ENCODE measurements around the gene KLHL30.

KLHL30 gene

GRCh38 chr2:238144262-238144661 is 5.8 kb downstream of the KLHL30 start:
- DNase-seq (ENCODE audit: low read depth in 4 of 4, low spot score in 1 of 4), result no peak

DNA sequence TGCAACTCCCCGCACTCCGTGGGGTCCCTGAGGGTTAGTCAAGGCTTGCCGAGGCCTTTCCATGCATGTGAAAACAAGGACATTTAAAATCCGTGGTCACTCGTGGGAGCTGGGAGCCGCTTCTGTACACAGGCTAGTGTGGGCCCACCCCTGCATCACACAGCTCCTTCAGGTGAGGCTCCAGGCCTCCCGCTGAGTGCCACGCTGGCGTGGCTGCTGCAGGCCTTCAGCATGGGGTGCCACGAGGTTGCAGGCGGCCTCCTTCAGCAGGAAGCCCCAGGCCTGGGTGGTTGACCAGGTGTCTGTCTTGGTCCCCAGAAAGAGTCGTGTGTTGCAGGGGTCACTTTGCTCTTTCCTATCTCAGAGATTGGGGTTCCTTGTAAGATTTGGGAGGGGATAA is 6.6 kb downstream of the KLHL30 start:
- DNase-seq (ENCODE audit: low read depth in 4 of 4, low spot score in 1 of 4), result no peak

DNA sequence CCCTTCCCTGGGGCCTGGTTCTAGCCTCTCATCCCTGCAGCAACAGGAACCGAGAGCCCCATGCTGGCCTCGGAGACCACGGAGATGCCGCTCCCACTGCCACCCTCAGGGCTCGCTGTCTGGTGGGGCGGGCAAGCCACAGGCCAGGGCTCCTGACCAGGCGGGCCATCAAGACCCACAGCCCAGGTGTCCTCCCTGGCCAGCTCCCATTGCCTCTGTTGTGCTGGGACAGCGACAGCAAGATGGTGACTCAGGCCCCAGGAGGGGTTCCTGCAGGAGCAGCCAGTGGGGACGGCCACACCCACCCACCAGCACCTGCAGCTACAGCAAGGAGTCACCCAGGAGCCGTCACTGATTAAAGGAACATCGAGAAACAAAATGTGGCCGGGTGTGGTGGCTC is 7.4 kb downstream of the KLHL30 start:
- DNase-seq (ENCODE audit: low read depth in 4 of 4, low spot score in 1 of 4), result no peak

DNA sequence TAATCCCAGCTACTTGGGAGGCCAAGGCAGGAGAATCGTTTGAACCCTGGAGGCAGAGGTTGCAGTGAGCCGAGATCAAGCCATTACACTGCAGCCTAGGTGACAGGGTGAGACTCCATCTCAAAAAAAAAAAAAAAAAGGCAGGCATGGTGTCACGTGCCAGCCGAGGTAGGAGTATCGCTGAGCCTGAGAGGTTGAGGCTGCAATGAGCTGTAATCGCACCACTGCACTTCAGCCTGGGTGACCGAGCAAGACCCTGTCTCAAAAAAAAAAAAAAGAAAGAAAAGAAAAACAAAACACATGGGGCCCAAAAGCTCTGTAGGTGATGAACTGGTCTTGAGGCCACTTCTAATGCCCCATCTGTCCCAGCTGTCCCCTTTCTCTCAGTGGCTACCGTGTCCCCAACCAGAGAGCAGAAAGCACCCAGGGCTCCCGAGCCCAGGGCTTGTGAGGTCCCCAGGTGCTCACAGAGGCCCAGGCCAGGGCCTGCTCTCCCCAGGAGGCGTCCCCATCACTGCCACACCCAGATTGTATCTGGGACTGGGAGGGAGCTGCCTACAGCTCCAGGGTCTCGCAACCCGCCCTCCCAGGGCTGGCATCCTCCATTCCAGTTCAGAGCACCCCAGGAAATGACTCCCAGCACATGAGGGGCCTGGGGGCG is 8.5 kb downstream of the KLHL30 start:
- no peak for DNase-seq (ENCODE audit: low read depth in 4 of 4, low spot score in 1 of 4)

GRCh38 chr2:238148981-238149380 is 10.5 kb downstream of the KLHL30 start:
- no peak for DNase-seq (ENCODE audit: low read depth in 4 of 4, low spot score in 1 of 4)

GRCh38 chr2:238149841-238150572 is 11.5 kb downstream of the KLHL30 start:
- DNase-seq (ENCODE audit: low read depth in 4 of 4, low spot score in 1 of 4), result no peak

DNA sequence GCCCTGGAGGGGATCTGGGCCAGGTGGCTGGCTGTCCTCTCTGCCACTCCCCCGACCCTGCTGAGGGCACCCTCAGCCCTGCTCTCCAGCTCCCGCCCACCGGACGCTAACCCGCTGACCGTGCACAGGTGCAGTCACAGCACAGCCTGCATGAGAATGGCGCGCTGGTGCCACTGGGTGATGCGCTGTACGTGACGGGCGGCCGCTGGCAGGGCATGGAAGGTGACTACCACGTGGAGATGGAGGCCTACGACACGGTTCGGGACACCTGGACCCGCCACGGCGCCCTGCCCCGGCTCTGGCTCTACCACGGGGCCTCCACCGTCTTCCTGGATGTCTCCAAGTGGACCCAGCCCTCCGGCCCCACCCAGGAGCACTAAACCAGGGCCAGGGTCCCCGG is 12.2 kb downstream of the KLHL30 start:
- no peak for DNase-seq (ENCODE audit: low read depth in 4 of 4, low spot score in 1 of 4)

DNA sequence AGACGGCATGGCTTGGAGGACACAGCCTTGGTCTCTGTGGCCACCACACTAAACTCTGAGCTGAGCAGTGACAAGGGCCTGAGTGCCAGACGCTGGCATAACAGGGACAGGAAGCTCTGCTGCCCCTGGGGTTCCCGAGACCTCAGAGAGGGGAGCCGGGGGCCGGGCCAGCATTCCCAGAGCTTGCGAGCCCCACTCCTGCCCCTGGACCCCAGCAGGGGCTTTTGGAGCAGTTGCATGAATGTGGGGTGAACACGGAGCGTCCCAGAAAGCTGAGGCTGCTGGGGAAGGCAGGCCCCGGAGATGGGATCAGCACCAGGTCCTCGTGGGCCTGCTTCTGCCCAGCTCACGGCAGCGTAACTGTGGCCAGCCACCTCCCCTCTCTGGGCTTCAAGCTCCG is 12.7 kb downstream of the KLHL30 start:
- DNase-seq (ENCODE audit: low read depth in 4 of 4, low spot score in 1 of 4), result no peak

DNA sequence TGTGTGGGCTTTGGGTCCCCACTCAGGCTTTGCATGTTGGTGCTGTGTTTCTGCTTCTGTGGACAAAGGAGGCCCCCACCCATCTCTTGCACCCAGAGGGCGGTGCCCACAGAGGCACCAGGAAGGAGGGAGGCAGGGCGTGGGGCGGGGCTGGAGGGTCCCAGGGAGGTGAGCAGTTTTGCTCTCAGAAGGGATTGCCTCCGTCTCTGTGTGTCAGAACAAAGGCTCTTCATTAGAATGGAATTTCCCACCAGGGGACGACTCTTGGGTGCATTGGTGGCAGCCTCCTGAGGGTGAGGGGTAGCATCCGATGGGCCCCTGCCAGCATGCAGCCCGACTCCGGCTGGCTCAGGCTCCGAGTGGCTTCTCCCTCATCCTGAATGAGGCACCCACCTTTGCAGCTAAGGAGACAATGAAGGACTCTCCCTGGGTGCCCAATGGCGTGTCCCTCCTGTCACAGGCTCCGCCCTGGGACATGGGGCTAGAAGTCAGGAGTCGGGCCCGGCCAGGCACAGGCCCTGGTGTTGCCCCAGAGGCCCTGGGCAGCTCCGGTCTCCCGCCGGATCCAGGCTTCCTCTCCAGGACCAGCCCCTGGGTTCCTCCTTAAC is 13.3 kb downstream of the KLHL30 start:
- no peak for DNase-seq (ENCODE audit: low read depth in 4 of 4, low spot score in 1 of 4)

DNA sequence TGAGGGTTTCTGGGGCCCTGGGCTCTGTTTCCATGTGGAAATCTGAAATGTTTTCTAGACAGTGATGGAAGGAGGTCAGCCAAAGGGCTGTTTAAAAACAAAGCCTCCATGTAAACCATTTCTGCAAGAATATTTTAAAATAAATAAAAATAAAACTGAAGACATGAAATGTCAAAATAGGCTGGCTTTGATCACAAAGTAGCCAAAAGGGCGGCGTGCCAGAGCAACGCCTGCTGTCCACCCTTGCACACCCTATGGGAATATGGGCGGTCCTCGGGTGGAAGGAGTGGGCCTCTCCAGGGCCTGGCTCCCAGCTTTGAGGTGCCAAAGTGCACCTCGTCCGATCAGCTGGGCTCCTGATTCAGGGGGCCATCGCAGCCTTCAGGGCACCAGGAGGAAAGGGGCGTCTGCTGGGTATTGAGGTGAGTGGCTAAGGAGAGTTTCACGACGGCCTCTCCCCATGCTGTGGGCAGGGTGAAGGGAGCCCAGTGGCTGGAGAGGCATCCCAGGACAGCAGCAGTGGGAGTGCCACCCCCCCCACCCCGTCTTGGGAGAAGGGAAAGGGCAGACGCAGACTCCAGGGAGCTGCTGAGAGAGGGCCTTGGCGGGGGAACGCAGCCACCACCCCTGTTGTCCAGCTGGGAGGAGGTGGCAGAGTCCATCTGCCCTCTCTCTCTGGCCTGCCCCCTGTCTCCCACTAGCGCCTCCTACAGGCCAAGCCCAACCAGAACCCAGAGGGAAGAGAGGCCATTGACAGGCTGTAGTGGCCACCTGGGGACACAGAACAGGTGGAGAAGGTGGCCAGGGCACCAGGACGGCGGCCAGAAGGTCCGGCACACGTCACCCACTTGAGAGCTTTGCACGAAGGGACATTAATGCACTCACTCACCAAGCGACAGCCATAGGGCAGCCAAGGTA is 14.6 kb downstream of the KLHL30 start:
- no peak for DNase-seq (ENCODE audit: low read depth in 4 of 4, low spot score in 1 of 4)

- DNase-seq (ENCODE audit: low read depth in 4 of 4, low spot score in 1 of 4), result no peak
Observed at GRCh38 chr2:238154570-238154969, 16.1 kb downstream of the KLHL30 start.

DNA sequence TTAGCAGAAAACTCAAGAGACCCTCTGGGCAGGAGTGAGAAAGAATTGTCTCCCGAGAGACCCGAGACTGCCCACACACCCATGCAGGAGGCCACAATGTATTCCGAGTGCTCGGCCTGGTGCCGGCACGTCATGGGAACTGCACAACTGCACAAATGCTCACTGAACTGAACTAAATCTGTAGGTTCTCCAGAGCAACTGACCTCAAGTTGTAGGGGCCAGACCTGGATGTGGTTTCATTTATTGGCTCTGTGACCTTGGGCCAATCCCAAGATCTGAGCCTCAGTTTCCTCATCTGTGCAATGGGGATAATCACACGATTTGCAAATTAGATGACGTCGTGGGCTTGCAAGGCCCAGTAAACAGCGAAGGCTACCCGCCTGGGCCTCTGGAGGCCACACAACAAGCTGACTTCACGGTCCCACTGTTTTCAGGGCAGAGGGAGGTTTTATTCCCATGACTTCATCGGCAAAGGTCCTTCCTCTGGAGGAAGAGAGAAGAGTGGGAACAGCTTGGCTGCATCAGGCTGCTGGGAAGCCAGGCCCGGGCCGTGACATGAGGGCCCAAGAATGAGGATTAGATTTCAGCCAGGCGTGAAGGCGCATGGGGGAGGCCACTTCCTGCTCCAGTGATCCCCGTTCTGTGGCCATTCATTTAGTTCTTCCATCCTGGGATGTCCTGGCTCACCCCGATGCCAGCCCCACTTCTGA is 16.7 kb downstream of the KLHL30 start:
- no peak for DNase-seq (ENCODE audit: low read depth in 4 of 4, low spot score in 1 of 4)

DNA sequence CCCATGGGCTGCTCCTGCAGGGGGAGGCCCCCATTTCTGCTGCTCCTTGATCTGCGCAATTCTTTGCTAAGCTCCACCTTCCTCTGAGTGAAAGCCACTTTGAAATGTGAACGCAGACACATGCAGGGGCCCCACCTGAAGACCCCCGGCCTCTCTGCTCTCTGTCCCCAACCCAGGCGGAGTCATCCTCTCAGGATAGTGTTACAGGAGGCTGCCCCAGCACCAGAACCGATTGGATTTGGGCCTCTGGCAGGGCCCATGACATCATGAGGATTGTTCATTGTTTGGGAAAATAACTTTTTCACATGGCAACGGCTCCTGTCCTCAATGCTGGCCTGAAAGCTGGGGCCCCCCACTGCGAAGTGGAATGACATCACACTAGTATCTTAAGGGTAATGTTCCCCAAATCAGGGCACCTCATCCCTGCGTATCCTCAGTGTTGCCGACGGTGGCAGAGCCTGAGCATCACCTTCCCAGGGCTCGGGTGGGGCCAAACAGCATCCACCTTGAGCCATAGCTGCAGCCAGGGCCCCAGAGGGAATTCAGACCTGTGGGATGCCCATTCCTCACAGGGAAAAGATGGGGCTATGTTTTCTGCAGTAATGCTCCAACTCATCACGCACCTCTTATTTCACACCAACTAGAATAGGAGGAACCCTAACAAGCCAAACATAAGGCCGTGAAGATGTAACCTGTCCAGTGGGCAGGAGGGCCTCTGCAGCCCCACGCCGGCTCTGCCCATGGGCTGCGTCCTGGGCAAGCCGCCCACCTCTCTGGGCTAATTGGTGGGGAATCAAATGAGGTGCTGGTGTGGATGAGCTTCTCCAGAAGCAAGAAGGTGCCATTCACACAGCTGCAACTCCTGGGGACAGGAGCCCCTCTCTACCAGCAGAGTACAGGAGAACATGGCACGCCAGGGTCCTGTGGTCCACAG is 17.6 kb downstream of the KLHL30 start:
- no peak for DNase-seq (ENCODE audit: low read depth in 4 of 4, low spot score in 1 of 4)

- no peak for DNase-seq (ENCODE audit: low read depth in 4 of 4, low spot score in 1 of 4)
Observed at GRCh38 chr2:238157506-238158017, 19.1 kb downstream of the KLHL30 start.

DNA sequence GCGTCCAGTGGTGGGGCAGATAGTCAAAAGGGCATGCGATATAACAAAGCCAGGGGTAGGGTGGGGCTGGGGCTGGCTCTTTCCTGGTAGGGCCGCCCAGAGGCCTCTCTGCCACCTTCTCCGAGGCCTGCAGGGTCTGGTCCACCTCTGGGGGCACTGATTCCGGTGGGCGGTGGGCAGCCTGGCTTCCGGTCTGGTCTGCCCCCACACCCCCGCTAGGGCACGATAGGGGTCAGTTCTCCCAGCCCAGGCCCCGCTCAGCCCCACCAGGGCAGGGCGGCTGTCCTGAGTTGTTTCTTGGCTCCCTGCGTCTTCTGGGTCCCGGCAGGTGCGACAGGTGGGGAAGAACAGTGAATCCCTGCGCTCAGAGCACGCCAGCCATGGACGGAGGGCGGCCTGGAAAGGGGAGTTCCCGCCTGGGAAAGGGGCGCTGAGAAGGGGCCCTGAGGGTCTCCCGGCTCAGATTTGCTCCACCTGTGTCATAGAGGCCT is 19.6 kb downstream of the KLHL30 start:
- DNase-seq (ENCODE audit: low read depth in 4 of 4, low spot score in 1 of 4), result no peak

DNA sequence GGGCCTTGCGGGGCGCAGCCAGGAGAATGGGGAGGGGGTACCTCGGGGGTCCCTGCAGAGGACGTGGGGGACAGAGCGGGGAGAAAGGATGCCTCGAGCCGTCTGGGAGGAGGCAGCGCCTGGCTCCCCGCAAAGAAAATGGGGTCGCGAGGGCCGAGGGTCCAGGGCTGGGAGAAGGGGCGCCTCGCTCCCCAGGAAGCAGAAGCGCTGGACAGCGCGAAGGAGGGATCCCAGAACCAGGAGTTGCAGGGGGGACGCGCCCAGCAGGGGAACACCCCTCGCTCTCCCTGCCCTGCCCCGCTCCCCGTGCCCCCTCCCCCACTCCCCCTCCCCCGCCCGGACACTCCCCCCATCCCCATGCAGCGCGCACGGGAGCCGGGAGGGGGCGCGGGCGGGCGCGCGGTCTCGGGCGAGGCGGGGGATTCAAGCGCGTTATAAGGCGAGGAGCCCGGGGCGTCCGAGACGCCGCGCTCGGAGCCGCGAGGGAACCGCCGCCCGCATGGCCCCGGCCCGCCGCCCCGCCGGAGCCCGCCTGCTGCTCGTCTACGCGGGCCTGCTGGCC is 20.1 kb downstream of the KLHL30 start, which contains the start of gene ERFE:
ERFE (plus strand) TSS at position 462 of the 562 bp plus-strand sequence; CDS start at position 500, 38 bp downstream.
- peak; percentile 23 to 40 (median 31) for DNase-seq (ENCODE audit: low read depth in 4 of 4, low spot score in 1 of 4)

DNA sequence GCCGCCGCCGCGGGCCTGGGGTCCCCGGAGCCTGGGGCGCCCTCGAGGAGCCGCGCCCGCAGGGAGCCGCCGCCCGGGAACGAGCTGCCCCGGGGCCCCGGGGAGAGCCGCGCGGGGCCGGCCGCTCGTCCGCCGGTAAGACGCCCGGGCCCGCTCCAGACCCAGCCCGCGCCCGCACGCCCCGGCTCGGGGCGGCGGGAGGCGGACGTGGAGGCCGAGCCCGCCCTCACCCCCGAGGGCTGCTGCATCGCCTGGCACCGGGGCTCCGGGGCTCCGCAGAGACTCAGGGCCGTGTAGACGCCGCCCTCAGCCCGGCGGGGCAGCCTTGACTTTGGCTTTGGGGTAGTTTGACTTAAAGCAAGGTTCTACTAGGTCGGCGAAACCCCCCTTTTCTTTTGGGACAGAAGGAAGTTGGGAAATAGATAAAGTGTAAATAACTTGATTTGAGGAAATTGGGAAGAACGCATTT is 20.6 kb downstream of the KLHL30 start:
- no peak for DNase-seq (ENCODE audit: low read depth in 4 of 4, low spot score in 1 of 4)

DNA sequence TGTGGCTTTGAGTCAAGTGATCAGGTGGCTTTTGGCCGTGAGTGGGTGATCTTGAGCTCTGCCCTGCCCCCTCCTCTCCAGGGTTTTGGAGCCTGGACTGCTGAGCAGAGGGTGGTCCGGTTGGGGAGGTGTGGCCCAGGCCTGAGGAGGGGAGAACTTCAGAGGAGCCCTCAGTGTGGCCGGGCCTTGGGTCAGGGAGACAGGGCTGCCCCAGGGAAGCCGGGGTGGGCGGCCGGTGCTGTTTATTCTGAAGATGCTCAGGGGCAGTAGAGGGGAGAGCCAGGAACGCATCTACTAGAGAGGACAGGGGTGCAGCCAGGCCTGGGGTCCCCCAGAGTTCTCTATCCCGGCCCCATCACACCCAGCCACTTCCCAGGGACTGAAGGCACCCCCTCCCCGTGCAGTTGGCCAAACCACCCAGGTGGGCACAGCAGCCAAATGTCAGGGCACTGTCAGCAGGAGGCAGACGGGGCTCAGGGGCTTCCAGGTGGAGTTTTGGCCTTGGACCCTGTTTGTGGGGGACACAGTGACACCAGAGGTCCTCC is 21.3 kb downstream of the KLHL30 start:
- no peak for DNase-seq (ENCODE audit: low read depth in 4 of 4, low spot score in 1 of 4)

Data from stimulated activated CD4-positive, alpha-beta T cell treated with anti-CD3 and anti-CD28 coated beads, Interleukin-1b, Interleukin-23, amount 100 ng/mL, for 24 hours (primary cell).